Ovary (tissue), 3 donors: ENCODE measurements around the gene ZNF473.
A peak's percentile ranks its signal among the peaks of the same experiment; 100 is the strongest.

ENCODE experiments used
- CTCF ChIP-seq, 3 donors: fragments of 450-650 bp in 2 of 3; fragments of 200-600 bp in 1 of 3; IDR thresholded peaks; one replicate each; pipeline versions ENCODE4 v1.5.1 to v1.8.0; 2016 to 2022; ENCODE audit warnings: antibody characterized with exemption in 3 of 3, mild to moderate bottlenecking in 1 of 3
- POLR2A ChIP-seq: fragments of 450-650 bp; IDR thresholded peaks from one replicate; pipeline ENCODE4 v1.6.1; 2017; ENCODE audit warnings: antibody characterized with exemption, mild to moderate bottlenecking, moderate library complexity
- donor health status: DM: no; HTN: no; CAD: no.

- peak in 1 of 3 donors; percentile 10 for TF ChIP-seq CTCF (IDR thresholded peaks at IDR 0.05)
- TF ChIP-seq POLR2A = no peak
Measured at GRCh38 chr19:50046649-50047503, 21.1 kb downstream of the ZNF473 start.
